ENCODE data around the gene CPXM1.

CPXM1 gene

GRCh38 chr20:2763186-2763585 lies 37.2 kb downstream of the CPXM1 start:
- 78 to 81% methylated on average over 5 of the region's 5 CpGs for WGBS, 2 experiments
- Histone ChIP-seq H3K9me3 (ENCODE audit: control insufficient read depth, low read length) (no peaks in the 10 kb centered on the region), H3K4me3 (ENCODE audit: insufficient read depth, low read depth, low read length) (no peak overlapping the region), H3K36me3 (ENCODE audit: control insufficient read depth, insufficient read depth, low read length) (no peaks in the 10 kb centered on the region), H3K27me3 (ENCODE audit: control insufficient read depth, insufficient read depth, low read length, poor library complexity, severe bottlenecking) (no peaks in the 10 kb centered on the region), H3K4me1 (ENCODE audit: control insufficient read depth, insufficient read depth, low read length) (peaks cover 7% of the 10 kb centered on the region), H3K27ac (ENCODE audit: insufficient read depth, low read depth, low read length, poor library complexity, severe bottlenecking) (no peak overlapping the region)

- WGBS, 2 experiments, result 64 to 73% methylated on average over 2 of the region's 2 CpGs
- Histone ChIP-seq H3K27me3 (ENCODE audit: control insufficient read depth, insufficient read depth, low read length, poor library complexity, severe bottlenecking) (no peaks in the 10 kb centered on the region), H3K4me1 (ENCODE audit: control insufficient read depth, insufficient read depth, low read length) (peaks cover 7% of the 10 kb centered on the region), H3K36me3 (ENCODE audit: control insufficient read depth, insufficient read depth, low read length) (no peaks in the 10 kb centered on the region), H3K9me3 (ENCODE audit: control insufficient read depth, low read length) (no peaks in the 10 kb centered on the region), H3K27ac (ENCODE audit: insufficient read depth, low read depth, low read length, poor library complexity, severe bottlenecking) (no peak overlapping the region), H3K4me3 (ENCODE audit: insufficient read depth, low read depth, low read length) (no peak overlapping the region)
Observed at GRCh38 chr20:2762578-2763131, 37.8 kb downstream of the CPXM1 start.

- H3K36me3 ChIP-seq (ENCODE audit: control insufficient read depth, insufficient read depth, low read length), result no peaks in the 10 kb centered on the region
- WGBS, 2 experiments, result 93 to 95% methylated on average over 4 of the region's 4 CpGs
- H3K27ac ChIP-seq (ENCODE audit: insufficient read depth, low read depth, low read length, poor library complexity, severe bottlenecking), result no peak overlapping the region
- H3K4me1 ChIP-seq (ENCODE audit: control insufficient read depth, insufficient read depth, low read length), result peaks cover 7% of the 10 kb centered on the region
- no peaks in the 10 kb centered on the region for H3K27me3 ChIP-seq (ENCODE audit: control insufficient read depth, insufficient read depth, low read length, poor library complexity, severe bottlenecking)
- H3K9me3 ChIP-seq (ENCODE audit: control insufficient read depth, low read length), result no peaks in the 10 kb centered on the region
- H3K4me3 ChIP-seq (ENCODE audit: insufficient read depth, low read depth, low read length), result no peak overlapping the region
Observed at GRCh38 chr20:2761885-2762284, 38.5 kb downstream of the CPXM1 start.

GRCh38 chr20:2760952-2761305 lies 39.5 kb downstream of the CPXM1 start:
- H3K4me1 ChIP-seq (ENCODE audit: control insufficient read depth, insufficient read depth, low read length), result peaks cover 7% of the 10 kb centered on the region
- no peak overlapping the region for H3K27ac ChIP-seq (ENCODE audit: insufficient read depth, low read depth, low read length, poor library complexity, severe bottlenecking)
- H3K36me3 ChIP-seq (ENCODE audit: control insufficient read depth, insufficient read depth, low read length), result no peaks in the 10 kb centered on the region
- no peaks in the 10 kb centered on the region for H3K27me3 ChIP-seq (ENCODE audit: control insufficient read depth, insufficient read depth, low read length, poor library complexity, severe bottlenecking)
- H3K4me3 ChIP-seq (ENCODE audit: insufficient read depth, low read depth, low read length), result no peak overlapping the region
- WGBS, 2 experiments, result 95% methylated on average over 2 of the region's 2 CpGs
- H3K9me3 ChIP-seq (ENCODE audit: control insufficient read depth, low read length), result no peaks in the 10 kb centered on the region

- Histone ChIP-seq H3K27ac (ENCODE audit: insufficient read depth, low read depth, low read length, poor library complexity, severe bottlenecking) (no peak overlapping the region), H3K4me3 (ENCODE audit: insufficient read depth, low read depth, low read length) (no peak overlapping the region), H3K4me1 (ENCODE audit: control insufficient read depth, insufficient read depth, low read length) (peaks cover 11% of the 10 kb centered on the region), H3K27me3 (ENCODE audit: control insufficient read depth, insufficient read depth, low read length, poor library complexity, severe bottlenecking) (no peaks in the 10 kb centered on the region), H3K36me3 (ENCODE audit: control insufficient read depth, insufficient read depth, low read length) (no peaks in the 10 kb centered on the region), H3K9me3 (ENCODE audit: control insufficient read depth, low read length) (no peaks in the 10 kb centered on the region)
- 91 to 94% methylated on average over 7 of the region's 7 CpGs for WGBS, 2 experiments
Observed at GRCh38 chr20:2760297-2760951, 40.0 kb downstream of the CPXM1 start.

GRCh38 chr20:2759603-2760296 lies 40.7 kb downstream of the CPXM1 start:
- H3K4me1 ChIP-seq (ENCODE audit: control insufficient read depth, insufficient read depth, low read length), result peaks cover 16% of the 10 kb centered on the region
- no peak overlapping the region for H3K27ac ChIP-seq (ENCODE audit: insufficient read depth, low read depth, low read length, poor library complexity, severe bottlenecking)
- 56 to 58% methylated on average over 19 of the region's 19 CpGs for WGBS, 2 experiments
- no peaks in the 10 kb centered on the region for H3K9me3 ChIP-seq (ENCODE audit: control insufficient read depth, low read length)
- H3K27me3 ChIP-seq (ENCODE audit: control insufficient read depth, insufficient read depth, low read length, poor library complexity, severe bottlenecking), result no peaks in the 10 kb centered on the region
- no peak overlapping the region for H3K4me3 ChIP-seq (ENCODE audit: insufficient read depth, low read depth, low read length)
- H3K36me3 ChIP-seq (ENCODE audit: control insufficient read depth, insufficient read depth, low read length), result no peaks in the 10 kb centered on the region

- Histone ChIP-seq H3K9me3 (ENCODE audit: control insufficient read depth, low read length) (no peaks in the 10 kb centered on the region), H3K4me3 (ENCODE audit: insufficient read depth, low read depth, low read length) (no peak overlapping the region), H3K4me1 (ENCODE audit: control insufficient read depth, insufficient read depth, low read length) (peaks cover 22% of the 10 kb centered on the region), H3K27me3 (ENCODE audit: control insufficient read depth, insufficient read depth, low read length, poor library complexity, severe bottlenecking) (peaks cover 4% of the 10 kb centered on the region), H3K36me3 (ENCODE audit: control insufficient read depth, insufficient read depth, low read length) (no peaks in the 10 kb centered on the region), H3K27ac (ENCODE audit: insufficient read depth, low read depth, low read length, poor library complexity, severe bottlenecking) (no peak overlapping the region)
- WGBS, 2 experiments, result 91 to 92% methylated on average over 10 of the region's 10 CpGs
Observed at GRCh38 chr20:2759143-2759542, 41.3 kb downstream of the CPXM1 start.

GRCh38 chr20:2757969-2758368 lies 42.5 kb downstream of the CPXM1 start:
- 91 to 92% methylated on average over 5 of the region's 5 CpGs for WGBS, 2 experiments
- Histone ChIP-seq H3K36me3 (ENCODE audit: control insufficient read depth, insufficient read depth, low read length) (no peaks in the 10 kb centered on the region), H3K27ac (ENCODE audit: insufficient read depth, low read depth, low read length, poor library complexity, severe bottlenecking) (no peak overlapping the region), H3K9me3 (ENCODE audit: control insufficient read depth, low read length) (no peaks in the 10 kb centered on the region), H3K27me3 (ENCODE audit: control insufficient read depth, insufficient read depth, low read length, poor library complexity, severe bottlenecking) (peaks cover 16% of the 10 kb centered on the region), H3K4me3 (ENCODE audit: insufficient read depth, low read depth, low read length) (no peak overlapping the region), H3K4me1 (ENCODE audit: control insufficient read depth, insufficient read depth, low read length) (peaks cover 22% of the 10 kb centered on the region)

- Histone ChIP-seq H3K4me3 (ENCODE audit: insufficient read depth, low read depth, low read length) (no peak overlapping the region), H3K4me1 (ENCODE audit: control insufficient read depth, insufficient read depth, low read length) (peaks cover 22% of the 10 kb centered on the region), H3K27ac (ENCODE audit: insufficient read depth, low read depth, low read length, poor library complexity, severe bottlenecking) (no peak overlapping the region), H3K9me3 (ENCODE audit: control insufficient read depth, low read length) (no peaks in the 10 kb centered on the region), H3K27me3 (ENCODE audit: control insufficient read depth, insufficient read depth, low read length, poor library complexity, severe bottlenecking) (peaks cover 25% of the 10 kb centered on the region), H3K36me3 (ENCODE audit: control insufficient read depth, insufficient read depth, low read length) (no peaks in the 10 kb centered on the region)
- 94 to 95% methylated on average over 5 of the region's 5 CpGs for WGBS, 2 experiments
Observed at GRCh38 chr20:2757001-2757400, 43.4 kb downstream of the CPXM1 start.

- WGBS, 2 experiments, result 22% methylated on average over 5 of the region's 5 CpGs
- Histone ChIP-seq H3K4me3 (ENCODE audit: insufficient read depth, low read depth, low read length) (no peak overlapping the region), H3K27ac (ENCODE audit: insufficient read depth, low read depth, low read length, poor library complexity, severe bottlenecking) (no peak overlapping the region), H3K4me1 (ENCODE audit: control insufficient read depth, insufficient read depth, low read length) (peaks cover 22% of the 10 kb centered on the region), H3K36me3 (ENCODE audit: control insufficient read depth, insufficient read depth, low read length) (no peaks in the 10 kb centered on the region), H3K27me3 (ENCODE audit: control insufficient read depth, insufficient read depth, low read length, poor library complexity, severe bottlenecking) (peaks cover 34% of the 10 kb centered on the region), H3K9me3 (ENCODE audit: control insufficient read depth, low read length) (no peaks in the 10 kb centered on the region)
Observed at GRCh38 chr20:2756056-2756611, 44.3 kb downstream of the CPXM1 start.
